DND-41 (cell line): Measurements from ENCODE around the gene HTR2A.
"Not testable (repeated sequence)": the region's sequence is repeated elsewhere in the genome, so short reads cannot be mapped to it uniquely, and the experiment has no call there.

Experiments
- ATAC-seq: fragments of 200-7000 bp; cut with Tn5 transposase; 3 replicates; pipeline ENCODE4 v1.9.1; 2021; ENCODE audit warnings: low read depth; ENCODE audit not compliant: insufficient read depth
- DNase-seq: peaks from one replicate; pipeline ENCODE4 v3.0.0-alpha.2; 2020
- H2AFZ ChIP-seq: 2 replicates; pipeline ENCODE4 v1.6.0; 2012; ENCODE audit warnings: low read depth, low read length
- H3K27ac ChIP-seq: 2 replicates; pipeline ENCODE4 v1.5.1; 2012; ENCODE audit warnings: low read length, inconsistent platforms
- H3K27me3 ChIP-seq: fragments of 200-600 bp; sonication (generic); 2 replicates; pipeline ENCODE4 v1.6.0; 2012; ENCODE audit warnings: low read length, mild to moderate bottlenecking, inconsistent platforms; ENCODE audit not compliant: insufficient read depth, poor library complexity
- H3K36me3 ChIP-seq: 2 replicates; pipeline ENCODE4 v1.5.1; 2012; ENCODE audit warnings: low read length, inconsistent platforms; ENCODE audit not compliant: insufficient read depth
- H3K4me1 ChIP-seq: 2 replicates; pipeline ENCODE4 v1.5.1; 2012; ENCODE audit warnings: mild to moderate bottlenecking, low read length; ENCODE audit not compliant: insufficient read depth
- H3K4me2 ChIP-seq: 2 replicates; pipeline ENCODE4 v1.6.0; 2012; ENCODE audit warnings: mild to moderate bottlenecking, moderate library complexity, low read length, inconsistent platforms; ENCODE audit not compliant: insufficient read depth
- H3K4me3 ChIP-seq, 2 experiments: fragments of 200-600 bp in 1 of 2; shearing (Covaris generic) in 1 of 2; 2 replicates each; pipeline ENCODE4 v1.5.1; 2012 to 2016; ENCODE audit warnings: inconsistent platforms in 2 of 2, low read length in 2 of 2, mild to moderate bottlenecking in 2 of 2, low read depth in 1 of 2, moderate library complexity in 1 of 2
- H3K79me2 ChIP-seq: 2 replicates; pipeline ENCODE4 v1.6.0; 2012; ENCODE audit warnings: low read length, inconsistent platforms; ENCODE audit not compliant: insufficient read depth
- H3K9ac ChIP-seq: 2 replicates; pipeline ENCODE4 v1.6.0; 2012; ENCODE audit warnings: low read depth, mild to moderate bottlenecking, inconsistent platforms, low read length, moderate library complexity
- H3K9me3 ChIP-seq: 2 replicates; pipeline ENCODE4 v1.5.1; 2012; ENCODE audit warnings: low read length, moderate library complexity, mild to moderate bottlenecking, inconsistent platforms; ENCODE audit not compliant: insufficient read depth, severe bottlenecking
- H4K20me1 ChIP-seq: 2 replicates; pipeline ENCODE4 v1.6.0; 2012; ENCODE audit warnings: low read length; ENCODE audit not compliant: insufficient read depth
- EZH2 ChIP-seq: IDR thresholded peaks from 3 replicates; pipeline ENCODE4 v1.6.1; 2012; ENCODE audit warnings: borderline replicate concordance, low read depth, mild to moderate bottlenecking, moderate library complexity, low read length, inconsistent platforms; ENCODE audit not compliant: severe bottlenecking
- TF ChIP-seq, protein P1 (sequence below): IDR thresholded peaks from 2 replicates; pipeline ENCODE4 v1.5.1; 2012; ENCODE audit warnings: borderline replicate concordance, low read length, moderate library complexity, mild to moderate bottlenecking; ENCODE audit not compliant: poor library complexity, severe bottlenecking; ENCODE audit errors: extremely low read depth

The HTR2A gene

DNA sequence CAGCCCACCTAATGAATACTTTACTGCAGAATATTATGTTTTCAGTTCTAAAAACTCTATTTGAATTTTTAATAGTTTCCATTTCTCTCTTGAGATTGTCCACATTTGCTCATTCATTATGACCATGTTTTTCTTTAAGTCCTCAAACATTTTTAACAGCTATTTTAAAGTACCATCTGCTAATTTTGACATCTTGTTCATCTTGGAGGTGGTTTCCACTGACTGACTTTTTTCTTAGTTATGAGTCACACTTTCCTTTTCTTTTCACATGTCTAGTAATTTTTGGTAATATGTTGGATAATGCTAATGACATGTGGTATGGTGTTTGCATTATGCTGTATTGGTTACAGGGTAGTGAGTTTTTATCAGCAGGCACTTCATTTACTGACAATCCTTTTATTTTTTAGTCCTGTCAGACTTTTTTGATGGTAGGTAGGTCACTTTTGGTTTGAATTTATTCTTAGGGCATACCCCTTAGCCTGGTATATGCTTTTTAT is 84.5 kb downstream of the HTR2A start:
- ATAC-seq (no peak), DNase-seq (no peak)
- peaks cover 16% of the 10 kb centered on the region for H3K9me3 ChIP-seq
- H3K79me2 ChIP-seq = no peaks in the 10 kb centered on the region
- H3K36me3 ChIP-seq = no peaks in the 10 kb centered on the region
- no peak overlapping the region for H3K4me3 ChIP-seq
- no peak overlapping the region for H3K4me2 ChIP-seq
- no peak overlapping the region for H2AFZ ChIP-seq
- no peak overlapping the region for H3K27ac ChIP-seq
- H3K27me3 ChIP-seq = no peaks in the 10 kb centered on the region
- H3K4me1 ChIP-seq = no peaks in the 10 kb centered on the region
- H4K20me1 ChIP-seq = no peaks in the 10 kb centered on the region
- TF ChIP-seq, protein P1, sequence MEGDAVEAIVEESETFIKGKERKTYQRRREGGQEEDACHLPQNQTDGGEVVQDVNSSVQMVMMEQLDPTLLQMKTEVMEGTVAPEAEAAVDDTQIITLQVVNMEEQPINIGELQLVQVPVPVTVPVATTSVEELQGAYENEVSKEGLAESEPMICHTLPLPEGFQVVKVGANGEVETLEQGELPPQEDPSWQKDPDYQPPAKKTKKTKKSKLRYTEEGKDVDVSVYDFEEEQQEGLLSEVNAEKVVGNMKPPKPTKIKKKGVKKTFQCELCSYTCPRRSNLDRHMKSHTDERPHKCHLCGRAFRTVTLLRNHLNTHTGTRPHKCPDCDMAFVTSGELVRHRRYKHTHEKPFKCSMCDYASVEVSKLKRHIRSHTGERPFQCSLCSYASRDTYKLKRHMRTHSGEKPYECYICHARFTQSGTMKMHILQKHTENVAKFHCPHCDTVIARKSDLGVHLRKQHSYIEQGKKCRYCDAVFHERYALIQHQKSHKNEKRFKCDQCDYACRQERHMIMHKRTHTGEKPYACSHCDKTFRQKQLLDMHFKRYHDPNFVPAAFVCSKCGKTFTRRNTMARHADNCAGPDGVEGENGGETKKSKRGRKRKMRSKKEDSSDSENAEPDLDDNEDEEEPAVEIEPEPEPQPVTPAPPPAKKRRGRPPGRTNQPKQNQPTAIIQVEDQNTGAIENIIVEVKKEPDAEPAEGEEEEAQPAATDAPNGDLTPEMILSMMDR = no peak
- TF ChIP-seq EZH2 = no peak
- no peak overlapping the region for H3K9ac ChIP-seq

DNA sequence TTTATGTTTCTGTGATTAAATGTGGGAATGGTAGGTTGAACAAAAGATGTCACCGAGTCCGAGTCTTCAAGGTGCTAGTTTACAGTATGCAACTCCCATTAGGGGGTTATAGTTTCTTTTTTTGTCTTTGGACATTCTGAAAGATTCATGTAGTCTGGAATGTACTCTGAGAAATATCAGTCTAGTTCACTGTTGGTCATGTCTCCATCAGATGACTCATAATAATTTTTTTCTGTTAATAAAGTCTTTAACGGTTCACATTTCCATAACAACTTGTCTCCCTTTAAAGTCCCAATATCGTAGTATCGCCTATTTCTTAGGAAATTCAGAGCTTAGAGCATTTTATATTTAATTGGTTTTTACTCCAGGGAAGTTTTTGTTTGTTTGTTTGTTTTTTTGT is 86.4 kb downstream of the HTR2A start:
- no peak for TF ChIP-seq EZH2
- TF ChIP-seq, protein P1 = no peak
- H4K20me1 ChIP-seq = no peaks in the 10 kb centered on the region
- no peak for DNase-seq
- no peak overlapping the region for H3K27ac ChIP-seq
- no peaks in the 10 kb centered on the region for H3K79me2 ChIP-seq
- no peak for ATAC-seq
- no peaks in the 10 kb centered on the region for H3K4me1 ChIP-seq
- H2AFZ ChIP-seq = no peak overlapping the region
- H3K27me3 ChIP-seq = no peaks in the 10 kb centered on the region
- no peak overlapping the region for H3K4me2 ChIP-seq
- no peak overlapping the region for H3K9ac ChIP-seq
- H3K4me3 ChIP-seq = no peak overlapping the region
- peaks cover 16% of the 10 kb centered on the region for H3K9me3 ChIP-seq
- no peaks in the 10 kb centered on the region for H3K36me3 ChIP-seq

DNA sequence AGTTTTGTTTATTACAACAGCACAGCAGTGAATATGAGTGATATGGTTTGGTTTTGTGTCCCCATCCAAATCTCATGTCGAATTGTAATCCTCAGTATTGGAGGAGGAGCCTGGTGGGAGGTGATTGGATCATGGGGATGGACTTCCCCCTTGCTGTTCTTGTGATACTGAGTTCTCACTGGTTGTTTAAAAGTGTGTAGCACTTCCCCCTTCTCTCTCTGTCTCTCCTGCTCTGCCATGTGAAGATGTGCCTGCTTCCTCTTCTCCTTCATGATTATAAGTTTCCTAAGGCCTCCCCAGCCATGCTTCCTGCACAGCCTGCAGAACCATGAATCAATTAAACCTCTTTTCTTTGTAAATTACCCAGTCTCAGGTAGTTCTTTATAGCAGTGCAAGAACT is 91.9 kb downstream of the HTR2A start:
- not testable (repeated sequence) for H3K9me3 ChIP-seq, H3K4me2 ChIP-seq, ATAC-seq, H3K27me3 ChIP-seq, H4K20me1 ChIP-seq, H2AFZ ChIP-seq, H3K79me2 ChIP-seq, DNase-seq, H3K4me1 ChIP-seq, H3K9ac ChIP-seq, H3K27ac ChIP-seq, H3K4me3 ChIP-seq, H3K36me3 ChIP-seq

DNA sequence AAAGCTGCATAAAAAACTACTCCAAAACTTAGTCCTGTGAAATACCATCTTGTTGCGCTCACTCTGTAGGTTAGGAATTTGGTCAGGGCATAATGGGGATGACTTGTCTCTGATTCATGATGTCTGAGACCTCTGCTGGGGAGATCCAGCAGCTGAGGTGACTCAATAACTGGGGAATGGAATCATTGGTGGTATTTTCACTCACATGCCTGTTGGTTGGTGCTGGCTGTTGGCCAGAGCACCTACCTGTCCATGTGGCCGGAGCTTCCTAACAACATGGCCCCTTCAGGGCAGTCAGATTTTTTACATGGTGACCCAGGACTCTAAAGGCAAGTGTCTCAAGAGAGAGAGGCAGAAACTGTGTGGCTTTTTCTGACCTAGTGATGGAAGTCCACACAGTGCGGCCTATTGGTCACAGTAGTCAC is 92.5 kb downstream of the HTR2A start:
- H3K4me2 ChIP-seq = no peak overlapping the region
- no peaks in the 10 kb centered on the region for H3K36me3 ChIP-seq
- ATAC-seq (no peak), DNase-seq (no peak)
- no peak for TF ChIP-seq EZH2
- TF ChIP-seq, protein P1 = no peak
- H3K79me2 ChIP-seq = no peaks in the 10 kb centered on the region
- no peak overlapping the region for H3K27ac ChIP-seq
- H3K27me3 ChIP-seq = peaks cover 2% of the 10 kb centered on the region
- no peak overlapping the region for H3K9ac ChIP-seq
- H3K9me3 ChIP-seq = no peaks in the 10 kb centered on the region
- no peak overlapping the region for H2AFZ ChIP-seq
- no peak overlapping the region for H3K4me3 ChIP-seq
- H4K20me1 ChIP-seq = no peaks in the 10 kb centered on the region
- H3K4me1 ChIP-seq = no peaks in the 10 kb centered on the region
